T-helper 2 cell treated with Interferon-gamma antibody and Interleukin-4, amounts not matched to agents 5 μg/mL and 100 μg/mL, for 36 hours (primary cell): Measurements from ENCODE around the gene TMEM92.
"Not testable (repeated sequence)": the region's sequence is repeated elsewhere in the genome, so short reads cannot be mapped to it uniquely, and the experiment has no call there.

ENCODE experiments used
- DNase-seq: peaks from one replicate; pipeline ENCODE4 v3.0.0; 2021; ENCODE audit warnings: low spot score
- H3K27ac Mint-ChIP-seq: one replicate; pipeline ENCODE4 v1.8.0; 2021; ENCODE audit warnings: mild to moderate bottlenecking, mixed read lengths
- H3K27me3 Mint-ChIP-seq: one replicate; pipeline ENCODE4 v1.8.0; 2021; ENCODE audit warnings: low read depth, mixed read lengths
- H3K36me3 Mint-ChIP-seq: one replicate; pipeline ENCODE4 v1.8.0; 2021; ENCODE audit warnings: low read depth, mixed read lengths
- H3K4me1 Mint-ChIP-seq: one replicate; pipeline ENCODE4 v1.8.0; 2021; ENCODE audit warnings: low read depth, mixed read lengths
- H3K4me3 Mint-ChIP-seq: one replicate; pipeline ENCODE4 v1.8.0; 2022; ENCODE audit warnings: mild to moderate bottlenecking, moderate library complexity, mixed read lengths
- H3K9me3 Mint-ChIP-seq: one replicate; pipeline ENCODE4 v1.8.0; 2021; ENCODE audit warnings: mixed read lengths

TMEM92 gene

DNA sequence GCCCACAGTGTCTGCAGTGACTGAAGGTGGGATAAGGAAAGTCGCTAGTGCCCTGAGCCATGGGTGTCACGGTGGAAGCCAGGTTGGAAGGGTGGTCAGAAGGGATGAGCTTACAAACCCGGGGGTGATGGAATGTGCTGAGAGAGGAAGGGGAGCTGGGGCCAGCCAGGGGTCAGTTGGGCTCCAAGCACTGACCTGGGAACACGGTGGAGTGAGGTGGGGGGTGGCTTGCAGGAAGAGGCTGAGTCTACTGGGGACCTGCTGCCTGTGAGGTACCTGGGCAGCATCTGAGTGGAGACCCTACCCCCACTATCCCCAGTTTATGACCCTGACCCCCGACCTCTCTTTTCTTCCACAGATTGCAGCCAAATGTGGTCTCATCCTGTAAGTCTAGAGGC lies 3.1 kb downstream of the TMEM92 start:
- Mint-ChIP-seq H3K27ac (no peak overlapping the region), H3K9me3 (no peaks in the 10 kb centered on the region), H3K4me3 (no peak overlapping the region), H3K36me3 (peaks cover 8% of the 10 kb centered on the region), H3K4me1 (peaks cover 18% of the 10 kb centered on the region), H3K27me3 (peaks cover 3% of the 10 kb centered on the region)
- DNase-seq = no peak

DNA sequence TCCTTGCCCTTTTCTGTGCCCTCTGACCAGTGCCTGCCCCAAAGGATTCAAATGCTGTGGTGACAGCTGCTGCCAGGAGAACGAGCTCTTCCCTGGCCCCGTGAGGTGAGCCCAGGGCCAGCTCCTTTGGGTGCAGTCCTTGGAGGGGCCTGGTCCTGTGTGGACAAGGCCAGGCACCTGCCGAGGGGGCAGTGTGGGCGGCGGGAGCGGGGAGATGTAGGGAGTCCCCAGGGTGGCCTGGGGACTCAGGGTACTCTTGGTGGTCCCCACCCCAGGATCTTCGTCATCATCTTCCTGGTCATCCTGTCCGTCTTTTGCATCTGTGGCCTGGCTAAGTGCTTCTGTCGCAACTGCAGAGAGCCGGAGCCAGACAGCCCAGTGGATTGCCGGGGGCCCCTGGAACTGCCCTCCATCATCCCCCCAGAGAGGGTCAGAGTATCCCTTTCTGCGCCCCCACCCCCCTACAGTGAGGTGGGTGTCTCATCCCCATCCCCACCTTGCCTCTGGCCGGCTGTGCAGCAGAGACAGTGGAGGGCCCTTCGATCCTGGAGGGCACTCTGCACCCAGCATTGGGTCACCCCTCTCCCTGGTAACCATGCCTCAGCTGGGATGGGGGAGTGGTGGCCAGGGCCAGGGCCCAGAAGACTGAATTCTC lies 4.4 kb downstream of the TMEM92 start:
- Mint-ChIP-seq H3K27me3 (no peaks in the 10 kb centered on the region), H3K4me1 (peaks cover 20% of the 10 kb centered on the region), H3K27ac (no peak overlapping the region), H3K9me3 (peaks cover 6% of the 10 kb centered on the region), H3K4me3 (no peak overlapping the region), H3K36me3 (peaks cover 16% of the 10 kb centered on the region)
- no peak for DNase-seq

DNA sequence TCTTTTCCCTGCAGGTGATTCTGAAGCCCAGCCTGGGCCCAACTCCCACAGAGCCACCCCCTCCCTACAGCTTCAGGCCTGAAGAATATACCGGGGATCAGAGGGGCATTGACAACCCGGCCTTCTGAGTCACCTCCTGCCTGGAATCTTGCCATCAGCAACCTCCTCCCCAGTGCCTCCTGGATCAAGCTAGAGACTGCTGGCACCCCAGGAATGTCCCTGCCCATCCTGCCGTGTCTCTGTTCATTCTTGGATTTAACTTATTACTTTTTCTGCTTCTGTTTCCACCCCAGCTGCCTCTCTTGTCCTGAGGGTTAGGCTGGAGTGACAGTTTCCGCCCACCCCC lies 4.9 kb downstream of the TMEM92 start:
- Mint-ChIP-seq H3K4me1 (peaks cover 25% of the 10 kb centered on the region), H3K4me3 (no peak overlapping the region), H3K27me3 (no peaks in the 10 kb centered on the region), H3K27ac (no peak overlapping the region), H3K9me3 (peaks cover 6% of the 10 kb centered on the region), H3K36me3 (peaks cover 19% of the 10 kb centered on the region)
- DNase-seq = no peak

DNA sequence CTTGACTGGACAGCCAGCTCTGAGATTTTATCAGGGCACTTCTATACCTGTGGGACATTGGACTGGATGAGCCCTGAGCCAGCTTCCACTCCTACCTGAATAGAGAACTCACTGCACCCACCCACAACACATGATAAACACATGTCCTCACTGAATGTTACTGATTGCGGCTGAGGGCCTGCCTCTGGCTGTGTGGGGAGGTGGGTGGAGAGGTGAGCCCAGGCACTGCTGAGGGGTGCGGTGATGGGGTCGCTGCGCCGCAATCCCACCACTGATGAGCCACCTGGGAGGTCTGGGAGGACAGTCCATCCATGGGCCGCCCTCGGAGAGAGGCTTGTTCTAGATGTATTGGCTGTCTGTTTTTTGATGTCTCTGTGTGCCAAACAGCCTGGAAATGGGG lies 5.4 kb downstream of the TMEM92 start:
- no peak overlapping the region for H3K27ac Mint-ChIP-seq
- peaks cover 6% of the 10 kb centered on the region for H3K9me3 Mint-ChIP-seq

DNA sequence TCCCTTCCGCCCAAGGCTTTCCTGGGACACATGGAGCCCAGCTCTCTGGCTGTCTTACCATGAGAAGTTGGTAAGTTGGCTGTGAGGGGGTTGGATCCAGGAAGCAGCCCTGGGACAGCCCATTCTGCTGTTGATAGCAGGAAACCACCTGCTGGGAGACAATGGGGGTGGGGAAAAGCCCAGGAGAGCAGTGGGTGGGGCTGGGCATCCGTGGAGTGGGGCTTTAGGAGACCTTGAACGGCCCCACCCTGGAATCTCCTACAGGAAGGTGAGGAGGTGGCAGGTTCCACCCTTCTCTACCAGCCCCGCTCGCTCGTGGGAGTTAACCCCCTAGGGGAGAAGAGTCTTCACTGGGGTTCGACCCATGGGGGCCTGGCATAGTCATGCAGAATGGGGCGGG lies 5.8 kb downstream of the TMEM92 start:
- Mint-ChIP-seq H3K27me3 (no peaks in the 10 kb centered on the region), H3K4me1 (peaks cover 25% of the 10 kb centered on the region), H3K9me3 (peaks cover 6% of the 10 kb centered on the region), H3K4me3 (no peak overlapping the region), H3K36me3 (peaks cover 22% of the 10 kb centered on the region), H3K27ac (no peak overlapping the region)
- DNase-seq = peak; percentile 23

More for the DNA sequence above, 5.4 kb downstream of the TMEM92 start:
- H3K4me3 Mint-ChIP-seq = no peak overlapping the region
- no peak for DNase-seq
- H3K4me1 Mint-ChIP-seq = peaks cover 25% of the 10 kb centered on the region
- peaks cover 22% of the 10 kb centered on the region for H3K36me3 Mint-ChIP-seq
- no peaks in the 10 kb centered on the region for H3K27me3 Mint-ChIP-seq

DNA sequence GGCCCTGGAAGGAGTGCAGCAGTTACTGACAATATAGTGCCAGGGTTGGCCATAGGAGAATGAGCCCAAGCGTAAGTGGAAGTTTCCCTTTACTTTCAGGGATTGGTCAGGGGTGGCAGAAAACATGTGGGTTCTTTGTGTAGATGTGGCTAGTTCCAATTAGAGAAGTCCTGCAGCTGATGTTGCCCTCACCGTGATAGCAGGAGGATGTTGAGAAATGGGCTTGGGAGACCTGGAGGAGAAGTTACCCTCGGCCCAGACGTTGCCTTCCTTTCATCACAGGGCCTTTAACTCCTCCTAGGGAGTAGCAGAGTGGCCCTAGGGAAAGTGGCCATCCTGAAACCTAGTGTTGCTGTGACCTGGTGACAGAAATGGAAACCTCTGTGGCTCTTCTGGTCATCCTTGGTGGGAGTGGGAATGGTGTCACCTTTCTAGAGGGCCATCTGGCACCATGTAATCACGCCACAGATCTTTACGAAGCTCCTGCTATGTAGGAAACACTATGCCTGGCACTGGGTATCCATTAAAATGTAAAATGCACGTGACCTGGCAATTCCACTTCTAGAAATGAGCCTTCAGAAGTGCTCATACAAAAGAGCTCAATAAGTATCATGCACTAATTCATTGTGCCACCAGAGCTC lies 6.7 kb downstream of the TMEM92 start:
- Mint-ChIP-seq H3K9me3 (peaks cover 6% of the 10 kb centered on the region), H3K36me3 (peaks cover 22% of the 10 kb centered on the region), H3K4me3 (no peak overlapping the region), H3K27me3 (no peaks in the 10 kb centered on the region), H3K27ac (no peak overlapping the region), H3K4me1 (peaks cover 26% of the 10 kb centered on the region)
- DNase-seq = no peak

DNA sequence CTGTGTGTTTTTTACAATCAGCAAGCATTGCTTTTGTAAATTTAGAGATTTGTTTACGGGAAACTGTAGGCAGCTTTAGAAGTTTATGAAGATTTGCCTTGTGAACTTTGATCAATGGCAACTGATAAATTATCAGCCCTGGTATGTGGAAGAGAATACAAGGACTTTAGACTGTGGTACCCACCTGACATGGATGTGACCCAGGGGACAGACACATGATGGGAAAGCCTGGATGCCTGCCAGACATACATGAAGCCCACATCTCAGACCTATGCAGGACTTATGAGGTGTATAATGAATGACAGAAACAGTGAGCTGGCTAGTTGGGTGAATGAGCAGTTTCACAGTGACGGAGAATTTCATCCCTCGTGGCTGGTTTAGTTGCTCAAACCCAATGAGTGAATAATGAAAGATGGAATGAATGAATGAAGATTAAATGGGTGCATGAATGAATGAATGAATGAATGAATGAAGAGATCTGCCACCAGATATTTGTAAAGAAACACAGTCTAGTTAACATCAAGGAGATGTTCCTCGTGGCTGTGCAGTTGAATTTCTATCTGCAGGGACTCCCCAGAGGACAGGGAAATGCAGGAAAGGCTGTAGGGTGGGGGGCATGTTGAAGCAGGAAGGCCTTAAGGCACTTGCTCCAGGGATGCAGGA lies 7.6 kb downstream of the TMEM92 start:
- Mint-ChIP-seq H3K27me3 (no peaks in the 10 kb centered on the region), H3K4me1 (peaks cover 31% of the 10 kb centered on the region), H3K9me3 (peaks cover 6% of the 10 kb centered on the region), H3K27ac (no peak overlapping the region), H3K36me3 (peaks cover 22% of the 10 kb centered on the region), H3K4me3 (no peak overlapping the region)
- DNase-seq = no peak

DNA sequence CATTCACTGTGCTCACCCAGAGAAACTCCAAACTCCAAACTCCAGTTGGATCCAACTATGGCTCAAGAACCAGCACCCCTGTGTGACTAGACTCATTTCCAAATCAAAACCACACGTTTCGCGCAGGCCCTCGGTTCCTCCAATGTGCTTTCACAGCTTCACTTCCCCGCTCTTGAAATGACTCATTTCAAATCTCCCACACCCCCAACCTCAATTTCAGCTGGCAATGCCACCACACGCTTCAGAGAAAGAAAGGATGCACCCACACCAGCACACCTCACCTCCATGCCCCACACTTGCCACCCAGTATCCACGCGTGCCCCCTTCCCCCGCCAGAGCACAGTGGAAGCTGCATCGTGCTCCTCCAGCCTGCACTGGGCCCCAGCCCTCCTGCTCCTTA lies 9.0 kb downstream of the TMEM92 start:
- Mint-ChIP-seq H3K9me3 (peaks cover 6% of the 10 kb centered on the region), H3K27ac (peak overlapping the region; percentile 45), H3K36me3 (peaks cover 22% of the 10 kb centered on the region), H3K27me3 (no peaks in the 10 kb centered on the region), H3K4me3 (peak overlapping the region; percentile 27), H3K4me1 (peaks cover 32% of the 10 kb centered on the region)
- DNase-seq = peak; percentile 68

DNA sequence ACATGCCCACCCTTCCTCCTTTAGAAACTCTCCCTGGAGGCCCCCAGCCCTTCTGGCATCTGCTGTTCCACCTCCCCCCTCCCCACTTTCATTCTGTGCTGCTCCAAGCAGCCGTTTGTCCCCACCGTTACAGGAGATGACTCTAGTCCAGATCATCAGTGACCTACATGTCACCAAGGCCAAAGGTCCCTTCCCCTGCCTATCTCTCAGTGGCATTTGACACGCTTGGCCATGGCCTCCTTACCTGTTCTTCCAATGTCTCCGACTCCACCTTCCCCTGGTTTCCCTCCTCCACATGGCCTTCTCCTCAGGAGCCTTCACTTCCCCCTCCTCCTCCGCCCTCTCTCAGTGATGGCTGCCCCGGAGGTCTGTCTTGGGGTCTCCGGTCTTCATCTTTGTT lies 9.4 kb downstream of the TMEM92 start:
- H3K27me3 Mint-ChIP-seq = no peaks in the 10 kb centered on the region
- no peak for DNase-seq
- peaks cover 35% of the 10 kb centered on the region for H3K4me1 Mint-ChIP-seq
- peak overlapping the region; percentile 27 for H3K4me3 Mint-ChIP-seq
- H3K27ac Mint-ChIP-seq = peak overlapping the region; percentile 45
- peaks cover 6% of the 10 kb centered on the region for H3K9me3 Mint-ChIP-seq
- peaks cover 22% of the 10 kb centered on the region for H3K36me3 Mint-ChIP-seq

DNA sequence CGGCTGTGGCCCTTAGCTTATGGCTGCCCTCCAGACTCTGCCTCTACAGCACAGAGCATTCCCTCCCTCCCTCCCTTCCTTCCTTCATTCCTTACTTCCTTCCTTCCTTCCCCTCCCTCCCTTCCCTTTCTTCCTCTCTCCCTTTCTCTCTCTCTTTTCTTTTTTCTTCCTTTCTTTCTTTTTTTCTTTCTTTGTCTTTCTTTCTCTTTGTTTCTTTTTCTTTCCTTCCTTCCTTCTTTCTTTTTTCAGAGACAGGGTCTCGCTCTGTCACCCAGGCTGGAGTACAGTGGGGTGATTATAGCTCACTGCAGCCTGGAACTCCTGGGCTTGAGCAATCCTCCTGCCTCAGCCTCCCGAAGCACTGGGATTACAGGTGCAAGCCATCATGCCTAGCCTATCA lies 11.7 kb downstream of the TMEM92 start:
- Mint-ChIP-seq H3K9me3 (peaks cover 6% of the 10 kb centered on the region), H3K4me1 (peaks cover 53% of the 10 kb centered on the region), H3K36me3 (peaks cover 22% of the 10 kb centered on the region), H3K27me3 (no peaks in the 10 kb centered on the region), H3K27ac (peak overlapping the region; percentile 33), H3K4me3 (no peak overlapping the region)
- DNase-seq = no peak

DNA sequence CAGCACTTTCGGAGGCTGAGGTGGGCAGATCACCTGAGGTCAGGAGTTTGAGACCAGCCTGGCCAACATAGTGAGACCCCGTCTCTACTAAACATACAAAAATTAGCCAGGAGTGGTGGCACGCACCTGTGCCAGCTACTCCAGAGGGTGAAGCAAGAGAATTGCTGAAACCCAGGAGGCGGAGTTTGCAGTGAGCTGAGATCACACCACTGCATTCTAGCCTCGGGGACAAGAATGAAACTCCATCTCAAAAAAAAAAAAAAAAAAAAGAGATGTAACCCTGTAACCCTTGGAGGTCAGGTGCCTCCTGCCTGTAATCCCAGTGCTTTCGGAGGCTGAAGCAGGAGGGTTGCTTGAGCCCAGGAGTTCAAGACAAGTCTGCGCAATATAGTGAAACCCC lies 13.0 kb downstream of the TMEM92 start:
- H3K27me3 Mint-ChIP-seq = not testable (repeated sequence)

DNA sequence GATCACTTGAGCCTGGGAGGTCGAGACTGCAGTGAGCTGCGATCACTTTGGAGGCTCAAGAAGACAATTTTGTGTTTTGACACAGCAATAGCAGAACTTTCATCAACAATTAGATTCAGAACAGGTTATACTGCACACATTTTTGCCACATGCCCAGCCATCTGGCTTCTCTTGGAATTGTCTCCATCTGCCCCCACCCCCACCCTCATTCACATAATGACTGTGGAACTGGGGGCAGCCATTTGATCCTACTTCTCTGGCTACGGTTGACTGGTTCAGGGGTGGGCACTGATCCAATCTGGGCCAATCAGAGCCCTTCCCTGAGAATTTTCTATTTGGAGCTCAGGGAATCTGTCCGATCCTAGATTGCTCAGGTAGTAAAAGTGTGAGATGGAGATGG lies 14.0 kb downstream of the TMEM92 start:
- H3K27me3 Mint-ChIP-seq = no peaks in the 10 kb centered on the region
- H3K27ac Mint-ChIP-seq = peak overlapping the region; percentile 70
- H3K4me3 Mint-ChIP-seq = peak overlapping the region; percentile 56

More for the DNA sequence above, 13.0 kb downstream of the TMEM92 start:
- Mint-ChIP-seq H3K36me3 (peaks cover 14% of the 10 kb centered on the region), H3K4me1 (peaks cover 51% of the 10 kb centered on the region)
- not testable (repeated sequence) for H3K4me3 Mint-ChIP-seq, H3K27ac Mint-ChIP-seq, DNase-seq, H3K9me3 Mint-ChIP-seq

DNA sequence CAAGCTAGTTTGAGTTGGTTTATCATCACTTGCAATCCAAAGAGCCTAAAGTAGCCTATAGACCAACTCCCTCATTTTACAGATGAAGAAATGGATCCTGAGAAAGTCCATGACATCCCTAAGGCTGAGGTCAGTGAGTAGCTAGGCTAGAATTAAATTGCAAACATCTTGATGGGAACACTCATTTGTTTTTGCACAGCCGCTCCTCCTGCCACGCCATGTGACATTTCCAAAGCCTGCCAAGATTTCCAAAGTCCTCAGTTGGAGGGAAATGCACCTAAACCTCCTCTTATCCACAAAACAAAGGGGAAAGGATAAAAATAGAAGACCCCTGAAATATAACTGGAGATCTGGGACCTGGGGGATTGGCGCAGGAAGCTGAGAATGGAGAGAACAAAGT lies 15.0 kb downstream of the TMEM92 start:
- peak overlapping the region; percentile 70 for H3K27ac Mint-ChIP-seq
- H3K4me3 Mint-ChIP-seq = peak overlapping the region; percentile 56
- no peak for DNase-seq

More for the DNA sequence above, 14.0 kb downstream of the TMEM92 start:
- DNase-seq = no peak
- peaks cover 8% of the 10 kb centered on the region for H3K36me3 Mint-ChIP-seq
- H3K9me3 Mint-ChIP-seq = peaks cover under 1% of the 10 kb centered on the region
- peaks cover 50% of the 10 kb centered on the region for H3K4me1 Mint-ChIP-seq

DNA sequence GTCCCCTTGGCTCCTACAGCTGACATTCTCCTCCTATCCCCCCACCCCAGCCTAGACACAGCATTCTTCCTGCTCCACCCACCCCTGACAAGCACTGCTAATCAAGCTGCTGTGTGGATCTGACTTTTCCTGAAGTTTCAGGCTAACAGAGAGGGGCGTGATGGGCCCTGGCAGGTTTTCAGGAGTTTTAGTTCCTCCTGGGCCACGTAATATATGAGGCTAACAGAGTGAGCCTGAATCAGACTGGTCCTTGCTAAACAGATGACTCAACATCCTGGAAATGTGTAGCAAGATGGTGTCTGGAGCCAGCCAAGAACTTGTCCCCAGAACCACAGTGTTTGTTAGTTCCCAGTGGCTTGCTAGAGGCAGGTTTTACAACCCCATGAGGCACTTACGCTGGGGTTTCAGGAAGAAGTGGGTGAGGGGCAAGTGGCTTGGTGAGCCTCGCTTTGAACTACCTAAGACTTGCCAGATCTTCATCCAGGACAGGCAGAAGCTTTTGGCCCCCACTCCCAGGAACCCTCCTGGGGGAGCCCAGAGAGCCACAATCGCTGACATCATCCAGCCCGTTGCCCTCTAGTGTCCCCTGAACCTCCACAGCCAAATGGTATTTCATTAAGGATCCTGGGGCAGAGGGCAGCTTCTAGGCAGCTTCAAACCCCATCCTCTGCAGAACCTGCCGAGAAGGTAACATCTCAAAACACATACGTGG lies 15.9 kb downstream of the TMEM92 start:
- Mint-ChIP-seq H3K9me3 (no peaks in the 10 kb centered on the region), H3K4me1 (peaks cover 41% of the 10 kb centered on the region), H3K27me3 (no peaks in the 10 kb centered on the region), H3K36me3 (no peaks in the 10 kb centered on the region), H3K4me3 (peak overlapping the region; percentile 56), H3K27ac (peak overlapping the region; percentile 70)
- DNase-seq = peak; percentile 54

More for the DNA sequence above, 15.0 kb downstream of the TMEM92 start:
- peaks cover 43% of the 10 kb centered on the region for H3K4me1 Mint-ChIP-seq
- H3K36me3 Mint-ChIP-seq = peaks cover 1% of the 10 kb centered on the region
- H3K27me3 Mint-ChIP-seq = no peaks in the 10 kb centered on the region
- H3K9me3 Mint-ChIP-seq = no peaks in the 10 kb centered on the region
